8988T (cell line): Measurements from ENCODE around the gene VSX2.

Source experiments
- DNase-seq: peaks from one replicate; pipeline ENCODE4 v3.0.0; 2011

VSX2 gene

DNA sequence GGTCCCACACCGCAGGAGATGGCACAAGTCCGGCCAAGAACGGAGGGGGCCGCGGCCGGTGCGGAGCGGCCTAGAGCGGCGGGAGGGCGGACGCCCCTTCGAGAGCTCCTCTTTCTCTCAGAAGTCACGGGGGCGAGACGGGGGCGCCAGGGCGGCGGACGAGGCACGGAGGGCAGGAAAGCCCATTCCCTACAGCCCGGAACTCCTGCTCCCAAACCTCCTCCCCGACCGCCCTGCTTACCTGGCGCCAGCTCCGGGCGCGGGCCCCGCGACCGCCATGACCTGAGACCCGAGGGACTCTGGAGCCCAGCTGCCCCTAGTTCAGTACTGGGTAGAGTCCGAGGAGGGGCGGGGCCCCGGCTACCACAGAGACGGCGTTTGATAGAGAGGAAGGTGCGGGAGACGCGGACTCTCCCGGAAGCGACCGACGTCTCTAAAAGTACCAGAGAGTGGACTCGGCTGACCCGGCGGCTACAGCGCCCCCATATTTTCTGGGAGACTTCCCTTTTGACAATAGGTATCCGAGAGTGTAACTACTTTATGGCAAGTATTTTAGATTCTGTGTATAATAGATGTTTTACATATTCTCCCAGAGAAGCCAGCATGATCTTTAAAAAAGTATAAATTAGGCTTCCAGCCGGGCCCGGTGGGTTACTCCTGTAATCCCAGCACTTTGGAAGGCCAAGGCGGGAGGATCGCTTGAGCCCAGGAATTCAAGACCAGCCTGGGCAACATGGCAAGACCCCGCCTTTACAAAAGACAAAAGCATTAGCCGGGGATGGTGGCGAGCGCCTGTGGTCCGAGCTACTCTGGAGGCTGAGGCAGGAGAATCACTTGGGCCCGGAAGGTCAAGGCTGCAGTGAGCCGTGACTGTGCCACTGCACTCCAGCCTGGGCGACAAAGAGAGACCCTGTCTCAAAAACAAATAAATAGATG lies 63.7 kb downstream of the VSX2 start, which contains the start of gene ABCD4:
TSS of gene ABCD4 (minus strand) at position 301 of the 936 bp plus-strand sequence. CDS start at position 279, 22 bp downstream.
- DNase-seq: peak; percentile 56

DNA sequence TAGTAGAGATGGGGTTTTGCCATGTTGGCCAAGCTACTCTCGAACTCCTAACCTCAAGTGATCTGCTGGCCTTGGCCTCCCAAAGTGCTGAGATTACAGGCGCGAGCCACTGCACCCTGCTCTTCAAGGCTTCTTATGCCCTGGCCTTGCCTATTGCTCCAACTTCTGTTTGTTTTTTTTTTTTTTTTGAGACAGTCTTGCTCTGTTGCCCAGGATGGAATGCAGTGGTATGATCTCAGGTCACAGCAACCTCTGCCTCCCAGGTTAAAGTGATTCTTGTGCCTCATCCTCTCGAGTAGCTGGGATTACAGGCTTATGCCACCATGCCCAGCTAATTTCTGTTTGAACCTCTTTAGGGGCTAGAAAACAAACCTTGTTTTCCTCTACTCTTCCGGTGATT lies 69.4 kb downstream of the VSX2 start:
- DNase-seq: no peak

DNA sequence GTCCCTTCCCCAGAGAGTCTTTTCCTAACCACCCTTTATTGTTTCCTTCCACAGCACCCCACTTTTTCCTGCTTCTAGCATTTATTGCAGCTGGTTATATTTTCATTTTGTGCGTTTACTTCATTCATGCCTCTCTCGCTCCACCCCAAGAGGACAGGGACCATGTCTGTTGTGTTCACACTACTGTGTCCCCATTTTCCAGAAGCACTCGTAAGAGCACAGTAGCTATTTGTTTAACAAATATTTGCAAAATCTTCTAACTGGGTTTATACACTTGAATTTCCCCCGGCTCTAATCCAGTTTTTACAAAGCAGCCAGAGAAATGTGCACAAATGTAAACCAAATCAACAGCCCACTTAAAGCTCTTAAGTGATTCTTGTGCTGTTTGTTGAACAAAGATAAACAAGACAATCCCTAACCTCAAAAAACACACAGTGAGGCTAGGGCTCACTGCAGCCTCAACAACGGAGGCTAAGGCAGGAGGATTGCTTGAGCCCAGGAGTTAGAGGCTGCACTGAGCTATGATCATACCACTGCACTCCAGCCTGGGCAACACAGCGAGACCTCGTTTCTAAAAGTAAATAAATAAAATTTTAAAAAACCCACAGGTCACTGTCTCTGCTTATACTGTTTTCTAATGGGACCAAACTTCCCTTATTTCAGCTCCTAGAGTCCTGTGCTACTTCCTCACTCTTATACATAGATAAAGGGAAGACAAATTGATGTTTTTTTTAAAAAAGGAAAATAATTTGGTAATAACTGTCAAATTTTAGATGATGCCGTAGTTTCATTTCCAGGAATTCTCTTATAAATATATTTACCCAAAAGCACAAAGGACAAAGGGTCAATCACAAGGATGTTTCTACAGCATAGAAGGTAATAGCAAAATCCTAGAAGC lies 70.1 kb downstream of the VSX2 start:
- no peak for DNase-seq

DNA sequence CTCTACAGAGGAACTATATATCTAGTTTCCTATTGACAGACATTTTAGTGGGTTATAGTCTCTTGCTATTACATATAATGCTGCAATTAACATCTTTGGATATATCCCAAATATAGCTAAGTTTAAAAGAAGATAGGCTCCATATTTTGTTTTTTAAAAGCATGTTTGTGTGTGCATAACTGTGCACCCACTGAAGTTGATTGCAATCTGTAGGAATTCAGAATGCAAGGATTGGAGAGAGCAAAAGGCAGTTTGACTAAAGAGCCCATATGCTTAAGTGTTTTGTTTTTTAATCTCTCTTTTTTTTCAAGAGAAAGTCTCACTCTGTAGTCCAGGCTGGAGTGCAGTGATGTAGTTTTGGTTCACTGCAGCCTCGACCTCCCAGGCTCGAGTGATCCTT lies 72.9 kb downstream of the VSX2 start:
- no peak for DNase-seq
